T-helper 1 cell (primary cell): ENCODE results near the gene CIB1.

Experiments used
- DNase-seq, 5 donors: peaks; one replicate each; pipeline ENCODE4 v3.0.0-alpha.2; 2012 to 2020

Gene CIB1

GRCh38 chr15:90240856-90241255 is 7.1 kb upstream of the CIB1 start:
- DNase-seq = no peak

GRCh38 chr15:90239371-90239770 is 5.6 kb upstream of the CIB1 start:
- DNase-seq = no peak

GRCh38 chr15:90234096-90234988 is 601 bp upstream of the CIB1 start, which contains the start of gene GDPGP1:
TSS of gene GDPGP1 (plus strand) at chr15:90234209. CDS start at chr15:90240909, 6,700 bp downstream.
- DNase-seq = peak in 1 of 5 donors; percentile 98

- no peak for DNase-seq
Measured at GRCh38 chr15:90232941-90233386, 777 bp downstream of the CIB1 start.

DNA sequence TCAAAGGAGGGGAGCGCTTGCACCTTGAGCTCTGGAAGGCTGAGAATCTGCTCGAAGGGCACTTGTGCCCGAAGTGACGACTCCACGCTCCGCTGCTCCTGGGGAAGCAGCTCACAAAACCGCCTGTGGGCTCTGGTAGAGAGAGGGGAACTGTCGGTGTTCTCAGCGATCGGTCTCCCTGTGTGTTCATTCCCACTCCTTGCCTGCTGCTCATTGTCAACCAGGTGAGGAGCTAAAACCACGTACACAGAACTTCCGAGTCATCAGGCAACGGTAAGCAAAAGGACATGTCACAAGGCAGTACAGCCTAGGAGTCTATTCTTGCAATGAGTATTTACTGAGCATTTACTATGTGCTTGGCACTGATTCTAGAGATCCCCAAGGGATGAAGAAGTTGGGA is 1.5 kb downstream of the CIB1 start:
- peak in 1 of 5 donors; percentile 8 for DNase-seq

- DNase-seq = peak; percentile 72 to 84 (median 81)
Measured at GRCh38 chr15:90231028-90232017, 2.4 kb downstream of the CIB1 start.

DNA sequence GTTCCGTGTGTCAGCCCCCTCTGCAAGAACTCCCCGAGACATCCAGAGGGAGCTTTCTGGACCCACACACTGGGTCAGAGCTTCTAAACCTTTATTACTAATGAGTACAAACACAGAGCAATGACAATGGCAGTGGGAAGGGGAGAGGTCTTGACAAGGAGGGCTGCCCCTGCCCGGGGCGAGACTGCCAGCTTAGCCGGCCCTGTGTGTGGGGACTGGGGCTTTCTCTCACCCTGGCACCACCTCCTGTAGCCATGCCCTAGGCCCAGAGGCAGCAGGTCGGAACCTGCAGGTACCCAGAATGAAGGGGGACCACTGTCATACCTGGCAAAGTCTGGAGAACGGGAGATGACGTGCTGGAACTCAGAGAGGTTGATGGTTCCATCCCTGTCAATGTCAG is 3.1 kb downstream of the CIB1 start:
- no peak for DNase-seq

DNA sequence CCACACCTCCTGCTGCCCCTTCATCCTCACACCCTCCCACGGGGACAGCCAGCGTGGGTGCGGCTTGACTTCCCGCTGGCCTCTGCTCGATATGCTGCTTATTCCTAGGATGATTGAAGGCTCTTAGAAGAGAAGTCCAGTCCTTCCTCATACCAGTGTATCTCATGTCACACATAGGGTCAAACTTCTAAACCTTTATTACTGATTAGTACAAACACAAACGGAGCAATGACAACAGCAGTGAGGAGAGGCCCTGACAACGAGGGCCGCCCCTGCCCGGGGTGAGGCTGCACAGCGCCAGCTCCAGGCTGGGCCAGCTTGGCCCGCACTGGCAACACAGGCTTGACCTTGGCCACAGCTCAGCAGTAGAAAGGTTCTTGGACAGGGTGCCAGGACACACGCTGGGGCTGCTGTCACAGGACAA is 3.7 kb downstream of the CIB1 start:
- no peak for DNase-seq

- no peak for DNase-seq
Measured at GRCh38 chr15:90228960-90229359, 4.8 kb downstream of the CIB1 start.

DNA sequence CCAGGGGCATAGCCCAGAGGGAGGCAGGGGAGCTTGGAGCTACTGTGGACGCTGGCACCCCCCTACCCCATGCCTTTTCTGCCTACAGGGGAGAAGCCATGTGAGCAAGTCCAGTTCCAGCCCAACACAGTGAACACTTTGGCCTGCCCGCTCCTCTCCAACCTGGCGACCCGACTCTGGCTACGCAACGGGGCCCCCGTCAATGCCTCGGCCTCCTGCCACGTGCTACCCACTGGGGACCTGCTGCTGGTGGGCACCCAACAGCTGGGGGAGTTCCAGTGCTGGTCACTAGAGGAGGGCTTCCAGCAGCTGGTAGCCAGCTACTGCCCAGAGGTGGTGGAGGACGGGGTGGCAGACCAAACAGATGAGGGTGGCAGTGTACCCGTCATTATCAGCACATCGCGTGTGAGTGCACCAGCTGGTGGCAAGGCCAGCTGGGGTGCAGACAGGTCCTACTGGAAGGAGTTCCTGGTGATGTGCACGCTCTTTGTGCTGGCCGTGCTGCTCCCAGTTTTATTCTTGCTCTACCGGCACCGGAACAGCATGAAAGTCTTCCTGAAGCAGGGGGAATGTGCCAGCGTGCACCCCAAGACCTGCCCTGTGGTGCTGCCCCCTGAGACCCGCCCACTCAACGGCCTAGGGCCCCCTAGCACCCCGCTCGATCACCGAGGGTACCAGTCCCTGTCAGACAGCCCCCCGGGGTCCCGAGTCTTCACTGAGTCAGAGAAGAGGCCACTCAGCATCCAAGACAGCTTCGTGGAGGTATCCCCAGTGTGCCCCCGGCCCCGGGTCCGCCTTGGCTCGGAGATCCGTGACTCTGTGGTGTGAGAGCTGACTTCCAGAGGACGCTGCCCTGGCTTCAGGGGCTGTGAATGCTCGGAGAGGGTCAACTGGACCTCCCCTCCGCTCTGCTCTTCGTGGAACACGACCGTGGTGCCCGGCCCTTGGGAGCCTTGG is 5.6 kb downstream of the CIB1 start:
- no peak for DNase-seq

- no peak for DNase-seq
Measured at GRCh38 chr15:90227336-90227735, 6.4 kb downstream of the CIB1 start.

DNA sequence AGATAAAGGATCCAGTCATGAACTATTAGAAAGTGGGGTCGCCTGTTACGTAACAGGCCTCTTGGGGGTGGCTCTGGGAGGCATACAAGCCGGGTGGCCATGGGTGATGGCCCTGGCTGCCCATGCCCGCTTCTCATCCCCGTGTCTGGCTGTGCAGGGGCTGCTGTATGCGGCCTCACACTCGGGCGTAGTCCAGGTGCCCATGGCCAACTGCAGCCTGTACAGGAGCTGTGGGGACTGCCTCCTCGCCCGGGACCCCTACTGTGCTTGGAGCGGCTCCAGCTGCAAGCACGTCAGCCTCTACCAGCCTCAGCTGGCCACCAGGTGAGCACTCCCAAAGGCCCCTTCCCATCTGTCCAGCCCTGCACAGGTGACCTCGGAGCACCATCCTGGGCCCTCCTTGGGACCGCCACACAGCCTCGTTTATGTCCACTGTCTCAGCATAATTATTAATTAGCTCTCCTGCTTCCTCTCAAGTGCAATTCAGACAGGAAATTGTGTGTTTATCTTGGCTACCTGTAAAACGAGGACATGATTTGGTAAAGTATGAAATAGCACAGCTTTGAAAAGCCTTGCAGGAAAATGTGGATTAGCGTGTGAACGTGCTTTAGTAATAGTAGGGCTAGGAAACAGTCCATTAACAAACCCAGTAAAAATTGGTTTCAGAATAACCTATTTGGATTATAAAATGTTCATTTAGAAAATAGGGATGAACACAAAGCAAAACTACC is 8.1 kb downstream of the CIB1 start:
- DNase-seq = no peak

- no peak for DNase-seq
Measured at GRCh38 chr15:90225047-90225446, 8.7 kb downstream of the CIB1 start.

- DNase-seq = no peak
Measured at GRCh38 chr15:90223441-90224165, 10.1 kb downstream of the CIB1 start.

DNA sequence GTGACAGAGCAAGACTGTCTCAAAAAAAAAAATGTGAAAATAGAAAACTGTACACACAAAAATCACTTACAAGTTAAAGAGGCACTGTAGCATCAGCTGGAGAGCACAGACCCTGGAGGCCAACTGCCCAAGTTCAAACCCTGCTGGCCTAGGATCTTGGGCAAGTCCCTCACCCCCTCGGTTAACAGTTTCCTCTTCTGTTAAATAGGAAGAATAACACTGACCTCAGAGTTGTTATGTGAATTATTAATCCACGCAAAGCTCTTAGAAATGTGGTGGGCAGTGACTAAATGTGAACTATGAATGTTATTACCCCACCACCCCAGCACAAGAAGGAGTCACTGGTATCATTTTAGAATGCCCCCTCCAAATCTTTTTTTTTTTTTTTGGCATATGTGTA is 11.2 kb downstream of the CIB1 start:
- no peak for DNase-seq

DNA sequence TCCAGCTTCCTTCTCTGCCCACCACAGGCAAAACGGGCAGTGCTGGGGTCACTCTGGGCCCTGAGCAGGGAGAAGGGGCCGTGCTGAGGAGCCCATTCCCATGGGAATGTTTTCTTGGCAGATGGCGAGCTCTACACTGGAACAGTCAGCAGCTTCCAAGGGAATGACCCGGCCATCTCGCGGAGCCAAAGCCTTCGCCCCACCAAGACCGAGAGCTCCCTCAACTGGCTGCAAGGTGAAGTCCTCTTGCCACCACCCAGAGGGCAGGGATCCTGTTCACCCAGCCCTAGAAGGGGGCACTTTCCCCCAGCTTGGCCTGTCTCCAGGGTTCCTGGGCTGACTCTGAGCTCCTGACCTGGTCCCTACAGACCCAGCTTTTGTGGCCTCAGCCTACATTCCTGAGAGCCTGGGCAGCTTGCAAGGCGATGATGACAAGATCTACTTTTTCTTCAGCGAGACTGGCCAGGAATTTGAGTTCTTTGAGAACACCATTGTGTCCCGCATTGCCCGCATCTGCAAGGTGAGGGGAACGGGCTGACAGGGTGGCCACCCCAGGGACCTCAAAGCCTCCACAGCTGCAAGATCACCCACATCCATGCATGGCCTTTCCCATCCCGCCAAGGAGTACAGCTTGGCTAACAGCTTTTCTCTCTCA is 12.4 kb downstream of the CIB1 start:
- DNase-seq = no peak

DNA sequence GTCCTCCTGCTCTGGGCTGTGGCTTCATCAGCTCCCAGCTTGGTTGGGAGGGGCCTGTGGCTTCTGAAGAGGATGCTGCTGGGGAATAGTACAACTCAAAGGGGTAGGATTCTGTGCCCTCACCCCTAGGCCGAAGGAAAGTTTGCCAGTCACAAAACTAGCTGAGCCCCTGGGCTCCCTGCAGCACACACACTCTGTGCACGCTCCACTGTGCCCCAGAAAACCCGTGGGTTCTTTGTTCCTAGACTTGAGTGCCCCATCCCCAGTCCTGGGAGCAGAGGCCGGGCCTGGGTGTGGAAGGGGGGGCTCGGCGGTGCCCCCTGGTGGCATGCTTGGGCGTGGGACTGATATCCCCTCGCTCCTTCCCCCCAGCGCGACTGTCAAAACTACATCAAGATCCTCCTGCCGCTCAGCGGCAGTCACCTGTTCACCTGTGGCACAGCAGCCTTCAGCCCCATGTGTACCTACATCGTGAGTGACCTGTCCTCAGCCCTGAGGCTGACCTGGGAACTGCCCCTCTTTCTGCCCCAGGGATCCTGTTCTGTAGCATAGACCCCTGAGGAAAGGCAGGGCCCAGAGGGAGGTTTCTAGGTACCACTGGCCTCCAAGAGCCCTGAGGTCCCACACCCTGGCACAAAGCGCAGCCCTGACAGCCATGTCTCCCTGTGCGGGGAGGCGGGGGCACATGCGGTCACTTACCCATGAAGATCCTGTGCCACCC is 14.2 kb downstream of the CIB1 start:
- DNase-seq = peak in 4 of 5 donors; percentile 28 to 44 (median 39)

DNA sequence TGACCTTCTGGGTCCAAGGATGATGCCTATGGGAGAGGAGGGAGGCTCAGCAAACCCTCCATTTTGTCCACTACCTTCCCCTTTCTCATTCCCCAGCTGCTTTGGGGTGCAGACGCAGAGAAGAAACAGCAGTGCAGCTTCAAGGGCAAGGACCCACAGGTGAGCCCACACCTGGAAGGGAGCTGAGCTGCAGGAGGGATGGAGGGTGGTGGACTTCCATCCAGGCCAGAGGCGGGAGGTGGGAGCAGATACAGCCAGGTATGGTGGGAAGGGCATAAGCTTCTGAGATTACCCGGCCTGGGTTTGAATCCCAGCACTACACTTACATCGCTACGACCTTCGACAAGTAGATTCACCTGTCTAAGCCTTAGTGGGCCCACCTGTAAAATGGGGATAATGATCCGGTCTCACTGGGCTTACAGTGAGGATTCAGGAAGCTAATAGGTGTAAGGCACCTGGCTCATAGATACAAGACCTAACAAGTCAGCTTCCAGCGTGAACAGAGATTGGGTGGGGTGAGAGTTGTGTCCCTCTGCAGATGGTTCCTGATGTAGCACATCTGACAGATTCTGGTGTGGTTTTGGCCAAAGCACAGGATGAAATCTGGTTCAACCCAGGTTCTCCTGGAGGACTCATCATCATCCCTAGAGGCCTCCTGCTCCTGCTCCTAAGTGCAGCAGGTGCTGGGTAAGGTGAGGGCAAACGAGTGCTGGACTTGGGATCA is 15.9 kb downstream of the CIB1 start:
- no peak for DNase-seq
